Activated CD8-positive, alpha-beta memory T cell treated with anti-CD3 and anti-CD28 coated beads for 4 hours (primary cell): ENCODE measurements around the gene OXT.

Experiments
- DNase-seq, 2 donors: peaks; one replicate each; pipeline ENCODE4 v3.0.0-alpha.2; 2020; ENCODE audit warnings: low read depth in 2 of 2

The OXT gene

GRCh38 chr20:3084283-3084985, 13.0 kb downstream of the OXT start, which contains the start of gene AVP:
AVP (minus strand) TSS chr20:3084724; CDS start chr20:3084674, 50 bp downstream.
- no peak for DNase-seq

DNA sequence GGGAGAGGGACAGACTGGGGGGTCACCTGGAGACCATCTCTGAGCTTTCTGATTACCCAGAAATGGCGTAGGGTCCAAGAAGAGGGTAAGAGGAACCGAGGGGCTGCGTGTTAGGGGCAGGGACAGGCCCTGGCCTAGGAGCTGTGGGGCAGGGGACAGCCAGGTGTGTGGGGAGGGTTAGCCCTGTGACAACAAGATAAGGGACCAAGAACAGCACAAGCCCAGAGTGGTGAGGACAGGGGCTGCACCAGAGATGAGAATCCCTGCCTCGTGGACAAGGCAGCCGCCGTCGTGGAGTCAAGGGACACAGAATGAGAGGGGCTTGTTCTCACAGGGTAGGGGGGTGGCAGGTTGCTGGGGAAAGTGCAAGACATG, 13.6 kb downstream of the OXT start:
- DNase-seq: no peak

- no peak for DNase-seq
Observed at GRCh38 chr20:3085571-3086072, 14.2 kb downstream of the OXT start.

DNA sequence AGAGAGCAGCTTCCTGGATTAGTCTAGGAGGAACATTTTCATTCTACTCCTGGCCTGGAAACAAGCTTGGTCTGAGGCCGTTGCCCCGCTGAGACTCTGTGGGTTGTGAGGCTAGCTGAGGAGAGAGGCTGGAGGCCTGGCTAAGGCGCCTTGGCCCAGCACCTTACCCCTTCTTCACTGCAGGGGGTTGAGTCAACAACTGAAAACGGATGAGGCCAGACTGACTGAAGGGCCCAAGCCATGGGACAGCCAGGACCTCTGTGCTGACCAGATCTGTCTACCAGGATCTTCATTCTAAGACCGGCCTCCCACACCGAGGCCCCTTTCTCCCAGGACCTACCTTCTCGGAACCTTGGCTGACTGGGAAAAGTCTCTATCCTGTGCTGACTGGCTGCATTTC, 16.6 kb downstream of the OXT start:
- no peak for DNase-seq

DNA sequence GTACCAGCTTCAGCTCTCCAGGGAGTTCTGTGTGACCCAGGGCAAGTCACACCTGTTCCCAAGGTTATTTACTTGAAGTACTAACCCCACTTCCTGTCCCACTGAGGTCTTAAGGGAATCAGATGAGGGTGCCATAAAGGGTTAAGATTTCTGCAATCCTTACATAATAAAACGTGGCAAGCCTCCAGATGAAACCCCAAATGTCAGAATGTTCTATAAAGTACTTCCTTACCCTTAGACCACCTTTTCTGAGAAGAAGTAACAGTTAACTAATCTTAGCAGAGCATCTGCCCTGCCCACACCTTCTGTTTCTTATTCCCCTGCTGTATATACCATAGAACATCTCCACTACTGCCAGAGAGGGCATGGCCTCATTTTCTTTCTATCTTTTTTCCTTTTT, 19.1 kb downstream of the OXT start:
- DNase-seq: no peak

GRCh38 chr20:3092611-3093379, 21.4 kb downstream of the OXT start:
- peak in 1 of 2 donors; percentile 13 for DNase-seq

- DNase-seq: no peak
Observed at GRCh38 chr20:3093861-3094361, 22.5 kb downstream of the OXT start.

GRCh38 chr20:3094848-3095629, 23.6 kb downstream of the OXT start:
- DNase-seq: no peak

DNA sequence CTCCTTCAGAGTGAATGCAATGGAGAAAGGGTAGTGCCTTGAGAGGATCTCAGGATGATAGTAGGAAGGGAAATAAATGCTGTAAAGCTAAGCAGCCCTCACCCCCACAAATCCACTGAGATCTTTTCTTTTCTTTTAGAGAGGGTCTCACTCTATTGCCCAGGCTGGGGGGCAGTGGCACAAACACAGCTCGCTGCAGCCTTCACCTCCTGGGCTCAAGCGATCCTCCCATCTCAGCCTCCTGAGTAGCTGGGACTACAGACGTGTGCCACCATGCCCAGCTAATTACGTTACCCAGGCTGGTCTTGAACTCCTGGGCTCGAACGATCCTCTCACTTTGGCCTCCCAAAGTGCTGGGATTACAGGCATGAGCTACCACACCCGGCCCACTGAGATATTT, 29.1 kb downstream of the OXT start:
- DNase-seq: no peak

DNA sequence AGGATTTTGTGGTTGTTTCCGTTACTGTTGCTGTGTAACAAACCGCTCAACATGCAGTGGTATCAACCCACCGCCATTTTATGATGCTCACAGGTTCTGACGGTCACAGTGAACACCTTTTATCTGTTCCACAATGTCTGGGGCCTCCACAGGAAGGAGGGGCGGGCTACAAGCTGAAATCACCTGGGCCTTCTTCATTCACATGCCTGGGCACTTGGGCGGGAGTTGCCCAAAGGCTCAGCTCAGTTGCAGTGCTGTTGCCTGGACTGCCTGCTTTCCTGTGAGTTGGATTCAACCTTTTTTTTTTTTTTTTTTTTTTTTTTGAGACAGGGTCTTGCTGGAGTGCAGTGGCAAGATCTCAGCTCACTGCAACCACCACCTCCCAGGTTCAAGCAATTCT, 29.8 kb downstream of the OXT start:
- DNase-seq: no peak

GRCh38 chr20:3101737-3102574, 30.5 kb downstream of the OXT start:
- DNase-seq: peak in 1 of 2 donors; percentile 35

DNA sequence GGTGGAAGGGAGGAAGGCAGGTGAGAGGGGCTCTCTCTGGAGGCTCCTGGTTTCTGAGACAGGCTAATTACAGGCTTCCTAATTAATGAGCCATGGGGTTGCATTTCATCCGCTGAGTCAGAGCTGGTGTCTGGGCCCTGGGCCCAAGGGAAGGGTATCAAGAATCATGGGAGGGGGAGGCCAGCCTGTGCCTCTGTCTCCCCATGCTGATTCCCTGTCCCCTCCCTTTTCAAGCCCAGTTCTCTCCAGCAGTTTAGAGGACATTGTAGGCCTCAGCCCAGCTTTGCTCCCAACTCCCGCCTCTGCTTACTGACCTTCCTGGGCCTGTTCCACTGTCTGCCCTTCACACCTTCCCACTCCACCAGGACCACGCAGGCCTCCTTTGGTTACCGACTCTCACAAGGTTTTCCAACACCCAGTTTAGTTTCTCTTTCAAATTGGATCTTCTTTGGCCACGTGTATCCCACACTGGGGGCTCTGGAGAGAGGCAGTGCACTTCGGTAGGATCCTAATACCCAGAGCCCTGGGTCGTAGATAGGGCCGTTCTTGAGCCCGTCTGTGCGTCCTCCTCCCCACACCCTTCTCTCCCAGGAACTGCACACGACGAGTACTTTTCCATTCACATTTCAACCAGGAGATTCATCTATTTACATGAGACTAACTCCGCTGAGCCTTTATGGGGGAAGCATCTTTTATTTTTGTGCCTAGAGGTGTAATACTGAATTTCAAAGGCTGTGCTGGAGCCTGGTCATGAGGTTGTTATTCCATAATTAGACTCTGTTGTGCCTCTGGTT, 31.4 kb downstream of the OXT start:
- DNase-seq: no peak

- no peak for DNase-seq
Observed at GRCh38 chr20:3103369-3104032, 32.1 kb downstream of the OXT start.

- no peak for DNase-seq
Observed at GRCh38 chr20:3105256-3106137, 34.1 kb downstream of the OXT start.

GRCh38 chr20:3106185-3106584, 34.8 kb downstream of the OXT start:
- DNase-seq: no peak

GRCh38 chr20:3106658-3107463, 35.4 kb downstream of the OXT start:
- no peak for DNase-seq

- no peak for DNase-seq
Observed at GRCh38 chr20:3107464-3108025, 36.1 kb downstream of the OXT start.
